LNCaP clone FGC (cell line): ENCODE data around the gene KCNN3.

Experiments used
- DNase-seq: peaks from one replicate; pipeline ENCODE4 v3.0.0-alpha.2; 2011; ENCODE audit warnings: low read depth
- H3K4me3 ChIP-seq: 2 replicates; pipeline ENCODE4 v1.5.1; 2011; ENCODE audit warnings: mild to moderate bottlenecking, low read depth, low read length, control low read depth
- CTCF ChIP-seq: IDR thresholded peaks from 2 replicates; pipeline ENCODE4 v1.5.1; 2012; ENCODE audit warnings: mild to moderate bottlenecking; ENCODE audit not compliant: control insufficient read depth, insufficient read depth; ENCODE audit errors: extremely low read depth

The KCNN3 gene

GRCh38 chr1:154743526-154744036 is 126.5 kb downstream of the KCNN3 start:
- no peak for DNase-seq
- no peak overlapping the region for H3K4me3 ChIP-seq
- TF ChIP-seq CTCF = no peak

GRCh38 chr1:154742606-154743005 is 127.5 kb downstream of the KCNN3 start:
- TF ChIP-seq CTCF = no peak
- no peak for DNase-seq
- H3K4me3 ChIP-seq = no peak overlapping the region

GRCh38 chr1:154741741-154742495 is 128.2 kb downstream of the KCNN3 start:
- 0 out of 2 replicates have a peak, but pooled peaks have one; percentile 10 for TF ChIP-seq CTCF
- H3K4me3 ChIP-seq = no peak overlapping the region
- DNase-seq = no peak

- H3K4me3 ChIP-seq = no peak overlapping the region
- no peak for DNase-seq
- no peak for TF ChIP-seq CTCF
These were observed 128.8 kb downstream of the KCNN3 start for GRCh38 chr1:154741327-154741726.

GRCh38 chr1:154739654-154740053 is 130.4 kb downstream of the KCNN3 start:
- no peak overlapping the region for H3K4me3 ChIP-seq
- no peak for TF ChIP-seq CTCF
- DNase-seq = no peak

- DNase-seq = no peak
- TF ChIP-seq CTCF = no peak
- H3K4me3 ChIP-seq = no peak overlapping the region
These were observed 133.2 kb downstream of the KCNN3 start for GRCh38 chr1:154736841-154737240.

- no peak for TF ChIP-seq CTCF
- H3K4me3 ChIP-seq = no peak overlapping the region
- DNase-seq = no peak
These were observed 134.3 kb downstream of the KCNN3 start for GRCh38 chr1:154735804-154736168.
